ENCODE measurements around the gene KRT1. TPM values are rescaled to one million over a fixed set of nuclear protein-coding genes. Genes with fewer than 3 reads are reported as not detected.

Gene KRT1
- total RNA-seq, 5 donors from 2014 or later (not counting 1 experiment from before 2014, with no cell fraction given), result 0.19 to 57.7 (median 10.0) TPM

GRCh38 chr12:52629281-52630007, 50.8 kb downstream of the KRT1 start:
- peak overlapping the region; percentile 48 to 78 (median 62) for H3K4me3 Mint-ChIP-seq
- H3K27ac Mint-ChIP-seq, result peak overlapping the region; percentile 81 to 92
- WGBS (ENCODE audit: insufficient coverage), result 77% methylated on average over 7 of the region's 12 CpGs
- peaks cover 0 to 3% of the 10 kb centered on the region in 2 donors for H3K27me3 Mint-ChIP-seq
- Histone ChIP-seq H3K27ac (ENCODE audit: low read length) (no peak overlapping the region), H3K36me3 (ENCODE audit: control insufficient read depth in 2 of 2, extremely low read depth in 1 of 2, insufficient read depth in 1 of 2, low read length in 1 of 2) (no peaks in the 10 kb centered on the region), H3K4me3 (ENCODE audit: control insufficient read depth in 1 of 2, extremely low read depth in 1 of 2, low read length in 1 of 2) (peak overlapping the region in 1 of 2 donors; percentile 39), H3K9me3 (no peaks in the 10 kb centered on the region), H3K4me1 (ENCODE audit: control insufficient read depth in 1 of 2, extremely low read depth in 1 of 2, insufficient read depth in 2 of 2, low read length in 2 of 2) (peaks cover 42 to 48% of the 10 kb centered on the region in 2 experiments), H3K27me3 (replicated peaks in 1 of 2; ENCODE audit: control insufficient read depth in 2 of 2, extremely low read depth in 1 of 2, insufficient read depth in 2 of 2, low read length in 1 of 2) (no peaks in the 10 kb centered on the region)
- H3K9me3 Mint-ChIP-seq, result no peaks in the 10 kb centered on the region
- POLR2A ChIA-PET, result interaction anchor here in 1 of 2 donors (0.5 to 0.6 kb wide), 3 partner anchors 14 to 1659 kb away, joined by 3 to 12 read pairs (median 5); no protein-coding TSS in a partner anchor
- CTCF ChIA-PET, result interaction anchor here in 1 of 2 donors (0.6 kb wide), 1 partner anchor 95 kb away, joined by 3 read pairs; no protein-coding TSS in a partner anchor
- peaks cover 75 to 87% (median 76%) of the 10 kb centered on the region in 3 donors for H3K4me1 Mint-ChIP-seq
- H3K36me3 Mint-ChIP-seq, result no peaks in the 10 kb centered on the region
- DNase-seq (peak in 1 of 35 experiments; percentile 4), ATAC-seq (replicated peaks in 1 of 4) (no peak)

GRCh38 chr12:52628841-52629240, 51.4 kb downstream of the KRT1 start:
- Histone ChIP-seq H3K4me1 (ENCODE audit: control insufficient read depth in 1 of 2, extremely low read depth in 1 of 2, insufficient read depth in 2 of 2, low read length in 2 of 2) (peaks cover 36 to 42% of the 10 kb centered on the region in 2 experiments), H3K36me3 (ENCODE audit: control insufficient read depth in 2 of 2, extremely low read depth in 1 of 2, insufficient read depth in 1 of 2, low read length in 1 of 2) (no peaks in the 10 kb centered on the region), H3K27me3 (replicated peaks in 1 of 2; ENCODE audit: control insufficient read depth in 2 of 2, extremely low read depth in 1 of 2, insufficient read depth in 2 of 2, low read length in 1 of 2) (no peaks in the 10 kb centered on the region), H3K9me3 (no peaks in the 10 kb centered on the region), H3K27ac (ENCODE audit: low read length) (no peak overlapping the region), H3K4me3 (ENCODE audit: control insufficient read depth in 1 of 2, extremely low read depth in 1 of 2, low read length in 1 of 2) (peak overlapping the region in 1 of 2 donors; percentile 39)
- DNase-seq (no peak), ATAC-seq (replicated peaks in 1 of 4) (no peak)
- no peaks in the 10 kb centered on the region for H3K36me3 Mint-ChIP-seq
- H3K27ac Mint-ChIP-seq, result peak overlapping the region; percentile 9 to 81
- 42% methylated on average over 1 of the region's 2 CpGs for WGBS (ENCODE audit: insufficient coverage)
- H3K27me3 Mint-ChIP-seq, result no peaks in the 10 kb centered on the region
- ChIA-PET POLR2A (interaction anchor here in 1 of 2 donors (0.5 kb wide), 1 partner anchor 1660 kb away, joined by 3 read pairs; no protein-coding TSS in a partner anchor), CTCF (no interaction called here)
- no peaks in the 10 kb centered on the region for H3K9me3 Mint-ChIP-seq
- peaks cover 69 to 86% (median 70%) of the 10 kb centered on the region in 3 donors for H3K4me1 Mint-ChIP-seq
- H3K4me3 Mint-ChIP-seq, result peak overlapping the region in 2 of 3 donors; percentile 24 to 78

GRCh38 chr12:52628111-52628507, 52.1 kb downstream of the KRT1 start:
- CTCF ChIA-PET, result no interaction called here

GRCh38 chr12:52627395-52628110, 52.7 kb downstream of the KRT1 start:
- 70% methylated on average over 1 of the region's 2 CpGs for WGBS (ENCODE audit: insufficient coverage)
- Mint-ChIP-seq H3K4me3 (peak overlapping the region in 2 of 3 donors; percentile 9 to 42), H3K36me3 (no peaks in the 10 kb centered on the region), H3K4me1 (peaks cover 56 to 81% (median 60%) of the 10 kb centered on the region in 3 donors), H3K27me3 (no peaks in the 10 kb centered on the region), H3K9me3 (no peaks in the 10 kb centered on the region), H3K27ac (peak overlapping the region; percentile 12 to 41)
- ChIA-PET POLR2A (interaction anchor here in 1 of 2 donors (1.4 kb wide), 1 partner anchor 15 kb away, joined by 3 read pairs; no protein-coding TSS in a partner anchor), CTCF (no interaction called here)
- H3K27ac ChIP-seq (ENCODE audit: low read length), result no peak overlapping the region
- no peak for ATAC-seq (replicated peaks in 1 of 4)
- H3K36me3 ChIP-seq (ENCODE audit: control insufficient read depth in 2 of 2, extremely low read depth in 1 of 2, insufficient read depth in 1 of 2, low read length in 1 of 2), result no peaks in the 10 kb centered on the region
- H3K9me3 ChIP-seq, result no peaks in the 10 kb centered on the region
- no peak overlapping the region for H3K4me3 ChIP-seq (ENCODE audit: control insufficient read depth in 1 of 2, extremely low read depth in 1 of 2, low read length in 1 of 2)
- no peaks in the 10 kb centered on the region for H3K27me3 ChIP-seq (replicated peaks in 1 of 2; ENCODE audit: control insufficient read depth in 2 of 2, extremely low read depth in 1 of 2, insufficient read depth in 2 of 2, low read length in 1 of 2)
- peaks cover 26 to 29% of the 10 kb centered on the region in 2 experiments for H3K4me1 ChIP-seq (ENCODE audit: control insufficient read depth in 1 of 2, extremely low read depth in 1 of 2, insufficient read depth in 2 of 2, low read length in 2 of 2)
- peak in 1 of 35 experiments; percentile 4 for DNase-seq

More at GRCh38 chr12:52628111-52628507, 52.1 kb downstream of the KRT1 start:
- POLR2A ChIA-PET, result no interaction called here
- Mint-ChIP-seq H3K4me3 (peak overlapping the region in 2 of 3 donors; percentile 24 to 78), H3K4me1 (peaks cover 61 to 81% (median 62%) of the 10 kb centered on the region in 3 donors), H3K27me3 (no peaks in the 10 kb centered on the region), H3K36me3 (no peaks in the 10 kb centered on the region), H3K9me3 (no peaks in the 10 kb centered on the region), H3K27ac (peak overlapping the region; percentile 9 to 41)
- Histone ChIP-seq H3K4me3 (ENCODE audit: control insufficient read depth in 1 of 2, extremely low read depth in 1 of 2, low read length in 1 of 2) (no peak overlapping the region), H3K36me3 (ENCODE audit: control insufficient read depth in 2 of 2, extremely low read depth in 1 of 2, insufficient read depth in 1 of 2, low read length in 1 of 2) (no peaks in the 10 kb centered on the region), H3K4me1 (ENCODE audit: control insufficient read depth in 1 of 2, extremely low read depth in 1 of 2, insufficient read depth in 2 of 2, low read length in 2 of 2) (peaks cover 29 to 35% of the 10 kb centered on the region in 2 experiments), H3K9me3 (no peaks in the 10 kb centered on the region), H3K27ac (ENCODE audit: low read length) (no peak overlapping the region), H3K27me3 (replicated peaks in 1 of 2; ENCODE audit: control insufficient read depth in 2 of 2, extremely low read depth in 1 of 2, insufficient read depth in 2 of 2, low read length in 1 of 2) (no peaks in the 10 kb centered on the region)
- no CpG with 5 or more reads among the region's 4 CpGs for WGBS (ENCODE audit: insufficient coverage)
- ATAC-seq (replicated peaks in 1 of 4) (no peak), DNase-seq (peak in 1 of 35 experiments; percentile 3)

Other genes starting within 250 kb of the KRT1 start
- not detected for gene KRT75, start 246.0 kb downstream of the KRT1 start, total RNA-seq
- not detected for gene KRT6B, start 228.3 kb downstream of the KRT1 start, total RNA-seq
- not detected for gene KRT6C, start 206.6 kb downstream of the KRT1 start, total RNA-seq
- gene KRT6A, start 187.2 kb downstream of the KRT1 start, total RNA-seq, result not detected
- gene KRT5, start 160.0 kb downstream of the KRT1 start, total RNA-seq, result not detected
- not detected for gene KRT71, start 127.3 kb downstream of the KRT1 start, total RNA-seq
- under 1 TPM in 4 of 5 donors, not detected in 1; 0.20 to 0.79 (median 0.45) TPM for gene KRT74, start 106.6 kb downstream of the KRT1 start, total RNA-seq
- 10 to 100 TPM; 10.1 to 52.7 (median 28.7) TPM for gene KRT72, start 78.9 kb downstream of the KRT1 start, total RNA-seq
- 10 to 100 TPM in 3 of 5 donors, 1 to 10 TPM in 2; 6.8 to 37.9 (median 21.9) TPM for gene KRT73, start 61.8 kb downstream of the KRT1 start, total RNA-seq
- gene KRT2, start 28.2 kb downstream of the KRT1 start, total RNA-seq, result 1 to 10 TPM in 2 of 5 donors, under 1 TPM in 3; 0.13 to 2.6 (median 0.82) TPM
- gene KRT77, start 23.1 kb upstream of the KRT1 start, total RNA-seq, result not detected
- gene KRT76, start 96.9 kb upstream of the KRT1 start, total RNA-seq, result not detected
- not detected for gene KRT3, start 115.7 kb upstream of the KRT1 start, total RNA-seq
- gene KRT4, start 133.7 kb upstream of the KRT1 start, total RNA-seq, result not detected
- gene KRT79, start 153.9 kb upstream of the KRT1 start, total RNA-seq, result under 1 TPM in 1 of 5 donors, not detected in 4; 0.28 TPM
- gene KRT78, start 168.6 kb upstream of the KRT1 start, total RNA-seq, result not detected
- 10 to 100 TPM in 2 of 5 donors, 1 to 10 TPM in 1, under 1 TPM in 2; 0.42 to 13.3 (median 8.0) TPM for gene KRT8, start 224.7 kb upstream of the KRT1 start, total RNA-seq

Measured in T-cell (primary cell).